A549 (cell line): ENCODE data around the gene NT5C3A. TPM values are rescaled to one million over a fixed set of nuclear protein-coding genes. Genes with fewer than 3 reads are reported as not detected.

ENCODE experiments used
- ATAC-seq, 2 experiments: fragments of 200-7000 bp in 1 of 2; fragments of >200 bp in 1 of 2; cut with Nextera tagmentation in 1 of 2; cut with Tn5 transposase in 1 of 2; 3 replicates each; pipeline versions ENCODE4 v1.8.0 to v1.9.1; 2018 to 2020; ENCODE audit warnings: mild to moderate bottlenecking in 1 of 2, moderate library complexity in 1 of 2
- CTCF ChIA-PET: fragments of 300-600 bp; sonication (Branson Sonifier 250); formaldehyde crosslinking; extraction: SDS; loops from one replicate; lab custom pipeline; 2021; ENCODE audit warnings: antibody characterized with exemption, inconsistent platforms; lab: Yijun Ruan, JAX
- POLR2A ChIA-PET: fragments of 350-600 bp; formaldehyde crosslinking; extraction: SDS; loops from one replicate; lab custom pipeline; 2021; ENCODE audit warnings: antibody characterized with exemption, inconsistent platforms; lab: Yijun Ruan, JAX
- DNase-seq, 2 experiments: peaks; one replicate each; pipeline versions ENCODE4 v3.0.0 to v3.0.0-alpha.2; 2011 to 2016; ENCODE audit warnings: low read depth in 1 of 2, low spot score in 1 of 2
- FAIRE-seq: peaks from 2 replicates; lab custom pipeline; 2011; peaks lifted over from hg19 to GRCh38; lab: Jason Lieb, UNC
- H3K27ac ChIP-seq, 2 experiments: fragments of >200 bp; sonication (Bioruptor Twin); formaldehyde crosslinking; 3 replicates each; pipeline ENCODE4 v1.5.1; 2016 to 2017
- H3K4me1 ChIP-seq: fragments of >200 bp; sonication (Bioruptor Twin); formaldehyde crosslinking; 3 replicates; pipeline ENCODE4 v1.6.1; 2016
- H3K4me2 ChIP-seq: fragments of >200 bp; sonication (Bioruptor Twin); formaldehyde crosslinking; 3 replicates; pipeline ENCODE4 v1.6.1; 2016
- H3K4me3 ChIP-seq: fragments of >200 bp; sonication (Bioruptor Twin); formaldehyde crosslinking; 3 replicates; pipeline ENCODE4 v1.5.1; 2016
- H3K9me3 ChIP-seq: fragments of >200 bp; sonication (Bioruptor Twin); formaldehyde crosslinking; 3 replicates; pipeline ENCODE4 v1.6.1; 2016
- BCL3 ChIP-seq: fragments of >200 bp; sonication (Bioruptor Twin); formaldehyde crosslinking; IDR thresholded peaks from 3 replicates; pipeline ENCODE4 v1.6.1; 2016
- BHLHE40 ChIP-seq: IDR thresholded peaks from 2 replicates; pipeline ENCODE4 v1.6.1; 2012; ENCODE audit warnings: low read depth, low read length, inconsistent platforms
- CBX2 ChIP-seq: fragments of 200-600 bp; sonication (generic); IDR thresholded peaks from 2 replicates; pipeline ENCODE4 v1.6.1; 2016; ENCODE audit warnings: low read depth, mild to moderate bottlenecking, borderline replicate concordance
- CBX8 ChIP-seq: fragments of 200-600 bp; sonication (generic); IDR thresholded peaks from 2 replicates; pipeline ENCODE4 v1.6.1; 2016
- CEBPB ChIP-seq, 2 experiments: fragments of >200 bp in 1 of 2; sonication (Bioruptor Twin) in 1 of 2; formaldehyde crosslinking in 1 of 2; IDR thresholded peaks; 2 replicates each; pipeline ENCODE4 v1.6.1; 2012 to 2016
- EHF ChIP-seq: fragments of 250-450 bp; sonication (Bioruptor Pico); IDR thresholded peaks from 2 replicates; pipeline ENCODE4 v1.5.0; 2020; ENCODE audit warnings: mild to moderate bottlenecking
- EP300 ChIP-seq, 2 experiments: fragments of >200 bp; sonication (Bioruptor Twin); formaldehyde crosslinking; IDR thresholded peaks; 2 replicates in 1 of 2; 3 replicates in 1 of 2; pipeline ENCODE4 v1.6.1; 2016 to 2017
- ESRRA ChIP-seq: fragments of 150-350 bp; IDR thresholded peaks from 2 replicates; pipeline ENCODE4 v1.6.1; 2014; ENCODE audit warnings: mild to moderate bottlenecking, low read length, borderline replicate concordance
- FOSL2 ChIP-seq, 2 experiments: fragments of 450-650 bp in 1 of 2; fragments of >200 bp in 1 of 2; sonication (Bioruptor Twin) in 1 of 2; formaldehyde crosslinking; IDR thresholded peaks; 2 replicates each; pipeline versions ENCODE4 v1.5.0 to v1.6.1; 2016 to 2020; ENCODE audit warnings: mild to moderate bottlenecking in 1 of 2, moderate library complexity in 1 of 2
- FOXS1 ChIP-seq: fragments of 250-450 bp; sonication (Bioruptor Pico); IDR thresholded peaks from 2 replicates; pipeline ENCODE4 v1.5.0; 2020; ENCODE audit warnings: mild to moderate bottlenecking, moderate library complexity
- HDAC2 ChIP-seq: fragments of 200-600 bp; sonication (generic); IDR thresholded peaks from 2 replicates; pipeline ENCODE4 v1.6.1; 2016
- HEYL ChIP-seq: fragments of 250-450 bp; sonication (Bioruptor Pico); IDR thresholded peaks from 2 replicates; pipeline ENCODE4 v1.8.0; 2021; ENCODE audit warnings: mild to moderate bottlenecking, moderate library complexity
- HOXA7 ChIP-seq: fragments of 250-450 bp; sonication (Bioruptor Pico); IDR thresholded peaks from 2 replicates; pipeline ENCODE4 v1.5.0; 2020; ENCODE audit warnings: mild to moderate bottlenecking, moderate library complexity
- HOXB5 ChIP-seq: fragments of 250-450 bp; sonication (Bioruptor Pico); IDR thresholded peaks from 2 replicates; pipeline ENCODE4 v1.5.0; 2020; ENCODE audit warnings: mild to moderate bottlenecking, moderate library complexity
- JUN ChIP-seq, 2 experiments: fragments of >200 bp; sonication (Bioruptor Twin); formaldehyde crosslinking; IDR thresholded peaks; 2 replicates in 1 of 2; 3 replicates in 1 of 2; pipeline ENCODE4 v1.6.1; 2016 to 2017
- KDM5A ChIP-seq: fragments of 200-600 bp; sonication (generic); IDR thresholded peaks from 2 replicates; pipeline ENCODE4 v1.6.1; 2016; ENCODE audit warnings: antibody characterized with exemption, mild to moderate bottlenecking
- MAFK ChIP-seq: fragments of 450-650 bp; IDR thresholded peaks from 2 replicates; pipeline ENCODE4 v1.6.1; 2014; ENCODE audit not compliant: partially characterized antibody
- MYC ChIP-seq: IDR thresholded peaks from 2 replicates; pipeline ENCODE4 v1.6.1; 2012; ENCODE audit warnings: mild to moderate bottlenecking, inconsistent platforms, low read length, improper control_type of control experiment, borderline replicate concordance
- NFE2L2 ChIP-seq: fragments of 150-350 bp; conservative IDR thresholded peaks from 2 replicates; pipeline ENCODE4 v1.6.1; 2014; ENCODE audit warnings: low read length
- NPAS2 ChIP-seq: fragments of 250-450 bp; sonication (Bioruptor Pico); IDR thresholded peaks from 2 replicates; pipeline ENCODE4 v1.8.0; 2022; ENCODE audit warnings: mild to moderate bottlenecking, moderate library complexity, borderline replicate concordance
- NR3C1 ChIP-seq: fragments of >200 bp; sonication (Bioruptor Twin); formaldehyde crosslinking; IDR thresholded peaks from 3 replicates; pipeline ENCODE4 v1.6.1; 2017
- POLR2AphosphoS2 ChIP-seq: conservative IDR thresholded peaks from 2 replicates; pipeline ENCODE4 v1.6.1; 2012; ENCODE audit warnings: low read length, improper control_type of control experiment, inconsistent platforms
- RNF2 ChIP-seq: fragments of 200-600 bp; sonication (generic); IDR thresholded peaks from 2 replicates; pipeline ENCODE4 v1.6.1; 2016; ENCODE audit warnings: low read depth, mild to moderate bottlenecking, antibody characterized with exemption, moderate library complexity, borderline replicate concordance
- SMC3 ChIP-seq: fragments of >200 bp; sonication (Bioruptor Twin); formaldehyde crosslinking; IDR thresholded peaks from 3 replicates; pipeline ENCODE4 v1.6.1; 2018; ENCODE audit warnings: inconsistent platforms
- SREBF2 ChIP-seq: fragments of 450-650 bp; IDR thresholded peaks from 2 replicates; pipeline ENCODE4 v1.6.1; 2014; ENCODE audit warnings: mild to moderate bottlenecking, moderate library complexity
- TFCP2L1 ChIP-seq: fragments of 250-450 bp; sonication (Bioruptor Pico); IDR thresholded peaks from 2 replicates; pipeline ENCODE4 v1.5.0; 2021; ENCODE audit warnings: mild to moderate bottlenecking
- TP53 ChIP-seq: fragments of 250-450 bp; sonication (Bioruptor Pico); IDR thresholded peaks from 2 replicates; pipeline ENCODE4 v1.5.0; 2021; ENCODE audit warnings: mild to moderate bottlenecking, moderate library complexity
- USF2 ChIP-seq: fragments of 450-650 bp; IDR thresholded peaks from 2 replicates; pipeline ENCODE4 v1.6.1; 2014; ENCODE audit warnings: antibody characterized with exemption
- ZNF302 ChIP-seq: fragments of 250-450 bp; sonication (Bioruptor Pico); IDR thresholded peaks from 2 replicates; pipeline ENCODE4 v1.9.0; 2021; ENCODE audit warnings: inconsistent platforms, mild to moderate bottlenecking, moderate library complexity
- WGBS: methylation state at CpG from one replicate; pipeline ENCODE4 v1.1.6; 2017; ENCODE audit errors: missing lambda C conversion rate; 5-methylcytosine and 5-hydroxymethylcytosine counted together
- polyA plus RNA-seq, 4 experiments: library from polyadenylated mRNA; depleted of rRNA in 3 of 4; stranded (reverse); fragments of >200 nt; fragmentation: RNase III in 1 of 4; extraction: RNeasy Plus Mini Kit Qiagen cat#74134 plus additional on column Dnase treatment in 1 of 4; gene quantifications; 2 replicates in 3 of 4; 3 replicates in 1 of 4; pipeline ENCODE4 v1.2.3, GENCODE V29; 2011 to 2017
- TF ChIP-seq, protein P1 (sequence below): fragments of 150-350 bp; IDR thresholded peaks from 2 replicates; pipeline ENCODE4 v1.6.1; 2014; ENCODE audit warnings: low read depth, mild to moderate bottlenecking, low read length
- TF ChIP-seq, protein P2 (sequence below): fragments of >200 bp; sonication (Bioruptor Twin); formaldehyde crosslinking; IDR thresholded peaks from 3 replicates; pipeline ENCODE4 v1.5.1; 2016
- TF ChIP-seq, protein P3 (sequence below): IDR thresholded peaks from 2 replicates; pipeline ENCODE4 v1.6.1; 2012

Gene NT5C3A
- polyA plus RNA-seq, 2 of the 4 experiments (the other 2 are of a cell fraction): 38.2 to 59.6 TPM

DNA sequence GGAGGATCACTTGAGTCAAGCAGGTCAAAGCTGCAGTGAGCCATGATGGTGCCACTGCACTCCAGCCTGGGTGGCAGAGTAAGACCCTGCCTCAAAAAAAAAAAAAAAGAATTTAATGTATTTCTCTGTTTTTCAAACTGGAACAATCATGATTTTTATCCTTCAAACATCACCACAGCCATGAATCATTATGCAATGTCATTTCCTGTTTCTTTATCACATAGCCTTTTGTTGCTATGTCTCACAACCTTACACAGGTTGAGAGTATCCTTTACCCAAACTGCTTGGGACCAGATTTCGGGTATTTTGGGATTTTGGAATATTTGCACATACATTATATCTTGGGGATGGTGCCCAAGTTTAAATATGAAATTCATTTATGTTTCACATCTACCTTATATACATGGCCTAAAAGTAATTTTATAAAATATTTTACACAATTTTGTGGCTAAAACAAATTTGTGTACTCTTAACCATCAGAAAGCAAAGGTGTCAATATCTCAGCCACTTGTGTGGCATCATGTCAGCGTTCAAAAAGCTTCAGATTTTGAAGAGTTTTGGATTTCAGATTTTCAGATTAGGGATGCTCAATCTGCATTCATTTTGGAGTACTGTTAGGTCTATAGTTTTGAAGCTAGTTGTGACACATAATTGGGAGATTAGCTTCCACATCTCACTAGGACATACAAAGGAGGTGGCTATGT lies 8.2 kb downstream of the NT5C3A start:
- H3K27ac ChIP-seq: no peak overlapping the region
- POLR2A ChIA-PET: interaction anchor here (0.5 kb wide), 1 partner anchor 8 kb away, joined by 4 read pairs; the partner anchor contains the start of gene NT5C3A
- no peak for DNase-seq

DNA sequence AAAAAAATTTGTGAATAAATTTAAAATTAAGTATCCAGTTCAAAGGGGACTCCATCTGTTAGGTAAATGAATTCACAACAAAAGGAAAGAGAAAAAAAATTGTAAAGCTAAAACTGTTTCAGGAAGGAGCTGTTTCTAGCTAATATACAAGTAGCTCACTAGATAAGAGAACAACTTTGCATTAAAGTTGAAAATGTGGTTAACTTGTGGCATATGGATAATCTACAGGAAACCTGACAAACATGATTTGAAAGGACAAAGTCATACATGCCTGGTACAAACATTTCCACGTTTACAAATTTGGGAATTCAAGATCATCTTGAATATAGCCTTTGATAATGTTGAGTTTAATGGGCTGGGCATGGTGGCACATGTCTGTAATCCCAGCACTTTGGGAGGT lies 8.9 kb downstream of the NT5C3A start:
- FAIRE-seq: no peak
- no peak overlapping the region for H3K27ac ChIP-seq
- H3K4me1 ChIP-seq: peaks cover 9% of the 10 kb centered on the region; the same call in 2 of the 3 replicates
- CTCF ChIA-PET: interaction anchor here (0.9 to 1.8 kb wide), 5 partner anchors 9 to 54 kb away, joined by 3 to 4 read pairs (median 3); no protein-coding TSS in a partner anchor
- ATAC-seq: no peak
- no peak overlapping the region for H3K4me2 ChIP-seq
- POLR2A ChIA-PET: interaction anchor here (0.5 kb wide), 1 partner anchor 9 kb away, joined by 4 read pairs; the partner anchor contains the start of gene NT5C3A
- 79% methylated on average over 1 of the region's 1 CpG for WGBS
- TF ChIP-seq MAFK (no peak), POLR2AphosphoS2 (no peak), EP300 (IDR thresholded peaks at IDR 0.05) (no peak), ZNF302 (no peak), HDAC2 (no peak), HEYL (CRISPR knock-in tag) (no peak), BCL3 (no peak), HOXA7 (no peak), NPAS2 (CRISPR knock-in tag) (no peak), FOXS1 (CRISPR knock-in tag) (no peak), HOXB5 (no peak), SREBF2 (no peak), MYC (no peak), ESRRA (no peak), BHLHE40 (no peak), NR3C1 (no peak), SMC3 (no peak)
- TF ChIP-seq, protein P1, sequence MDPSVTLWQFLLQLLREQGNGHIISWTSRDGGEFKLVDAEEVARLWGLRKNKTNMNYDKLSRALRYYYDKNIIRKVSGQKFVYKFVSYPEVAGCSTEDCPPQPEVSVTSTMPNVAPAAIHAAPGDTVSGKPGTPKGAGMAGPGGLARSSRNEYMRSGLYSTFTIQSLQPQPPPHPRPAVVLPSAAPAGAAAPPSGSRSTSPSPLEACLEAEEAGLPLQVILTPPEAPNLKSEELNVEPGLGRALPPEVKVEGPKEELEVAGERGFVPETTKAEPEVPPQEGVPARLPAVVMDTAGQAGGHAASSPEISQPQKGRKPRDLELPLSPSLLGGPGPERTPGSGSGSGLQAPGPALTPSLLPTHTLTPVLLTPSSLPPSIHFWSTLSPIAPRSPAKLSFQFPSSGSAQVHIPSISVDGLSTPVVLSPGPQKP: no peak
- TF ChIP-seq, protein P2, sequence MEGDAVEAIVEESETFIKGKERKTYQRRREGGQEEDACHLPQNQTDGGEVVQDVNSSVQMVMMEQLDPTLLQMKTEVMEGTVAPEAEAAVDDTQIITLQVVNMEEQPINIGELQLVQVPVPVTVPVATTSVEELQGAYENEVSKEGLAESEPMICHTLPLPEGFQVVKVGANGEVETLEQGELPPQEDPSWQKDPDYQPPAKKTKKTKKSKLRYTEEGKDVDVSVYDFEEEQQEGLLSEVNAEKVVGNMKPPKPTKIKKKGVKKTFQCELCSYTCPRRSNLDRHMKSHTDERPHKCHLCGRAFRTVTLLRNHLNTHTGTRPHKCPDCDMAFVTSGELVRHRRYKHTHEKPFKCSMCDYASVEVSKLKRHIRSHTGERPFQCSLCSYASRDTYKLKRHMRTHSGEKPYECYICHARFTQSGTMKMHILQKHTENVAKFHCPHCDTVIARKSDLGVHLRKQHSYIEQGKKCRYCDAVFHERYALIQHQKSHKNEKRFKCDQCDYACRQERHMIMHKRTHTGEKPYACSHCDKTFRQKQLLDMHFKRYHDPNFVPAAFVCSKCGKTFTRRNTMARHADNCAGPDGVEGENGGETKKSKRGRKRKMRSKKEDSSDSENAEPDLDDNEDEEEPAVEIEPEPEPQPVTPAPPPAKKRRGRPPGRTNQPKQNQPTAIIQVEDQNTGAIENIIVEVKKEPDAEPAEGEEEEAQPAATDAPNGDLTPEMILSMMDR: no peak
- TF ChIP-seq, protein P3, sequence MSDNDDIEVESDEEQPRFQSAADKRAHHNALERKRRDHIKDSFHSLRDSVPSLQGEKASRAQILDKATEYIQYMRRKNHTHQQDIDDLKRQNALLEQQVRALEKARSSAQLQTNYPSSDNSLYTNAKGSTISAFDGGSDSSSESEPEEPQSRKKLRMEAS: no peak
- TF ChIP-seq, all 56 proteins: peak for 0
- H3K9me3 ChIP-seq: no peaks in the 10 kb centered on the region
- DNase-seq: no peak
- no peak overlapping the region for H3K4me3 ChIP-seq

More for the DNA sequence above, 8.2 kb downstream of the NT5C3A start:
- no peak for FAIRE-seq
- H3K4me3 ChIP-seq: no peak overlapping the region
- 84% methylated on average over 2 of the region's 2 CpGs for WGBS
- no peak overlapping the region for H3K4me2 ChIP-seq
- no peak for TF ChIP-seq KDM5A
- no peak for TF ChIP-seq TFCP2L1 (CRISPR knock-in tag)
- TF ChIP-seq ESRRA: no peak
- TF ChIP-seq CBX8: no peak
- TF ChIP-seq MAFK: no peak
- no peak for TF ChIP-seq RNF2
- TF ChIP-seq, protein P1: no peak
- TF ChIP-seq CEBPB (IDR thresholded peaks at IDR 0.05): no peak
- TF ChIP-seq NPAS2 (CRISPR knock-in tag): no peak
- TF ChIP-seq JUN (IDR thresholded peaks at IDR 0.05): no peak
- no peak for TF ChIP-seq FOSL2 (IDR thresholded peaks at IDR 0.05)
- TF ChIP-seq FOSL2 (CRISPR knock-in tag; IDR thresholded peaks at IDR 0.05): no peak
- no peak for TF ChIP-seq NFE2L2
- no peak for TF ChIP-seq CBX2
- TF ChIP-seq SREBF2: no peak
- no peak for TF ChIP-seq HDAC2
- TF ChIP-seq EHF: no peak
- TF ChIP-seq TP53: no peak
- TF ChIP-seq USF2: no peak
- peaks cover 9% of the 10 kb centered on the region; the same call in 2 of the 3 replicates for H3K4me1 ChIP-seq
- H3K9me3 ChIP-seq: no peaks in the 10 kb centered on the region
- CTCF ChIA-PET: interaction anchor here (0.9 to 1.8 kb wide), 6 partner anchors 10 to 54 kb away, joined by 3 to 5 read pairs (median 3); no protein-coding TSS in a partner anchor
- no peak for ATAC-seq
